Head of caudate nucleus (tissue), 42 donors: Measurements from ENCODE around the gene GTF2H3.
"Not testable (repeated sequence)": the region's sequence is repeated elsewhere in the genome, so short reads cannot be mapped to it uniquely, and the experiment has no call there.

ENCODE experiments used
- DNase-seq, 42 donors: peaks; one replicate each; pipeline versions ENCODE4 v3.0.0 to v3.0.0-alpha.2; 2020 to 2021; ENCODE audit warnings: mixed read lengths in 7 of 42
- intact Hi-C: fragments of 100-400 bp; cut with DNase I; formaldehyde crosslinking; loops from one replicate; pipeline ENCODE4 v1.15.0; 2022

The GTF2H3 gene

GRCh38 chr12:123633379-123634141 is at the start of gene GTF2H3, which contains the start of gene EIF2B1:
TSS of gene GTF2H3 (plus strand) at chr12:123633829. CDS start at chr12:123633860, 31 bp downstream.
TSS of gene EIF2B1 (minus strand) at chr12:123633686. CDS start at chr12:123633557, 129 bp downstream.
- peak; percentile 89 to 99 (median 97) for DNase-seq
- intact Hi-C loops = loop anchor here (2.0 to 5.0 kb wide), 2 partner anchors 51 to 79 kb away; partner anchors contain the start of genes ATP6V0A2 and TMED2

- DNase-seq = no peak
- intact Hi-C loops = no loop called here
Measured at GRCh38 chr12:123591702-123592481, 41.7 kb upstream of the GTF2H3 start.

GRCh38 chr12:123595729-123596128 is 37.9 kb upstream of the GTF2H3 start:
- intact Hi-C loops = no loop called here
- DNase-seq = no peak

- intact Hi-C loops = no loop called here
- no peak for DNase-seq
Measured at GRCh38 chr12:123597100-123597499, 36.5 kb upstream of the GTF2H3 start.

- intact Hi-C loops = no loop called here
- no peak for DNase-seq
Measured at GRCh38 chr12:123598522-123598921, 35.1 kb upstream of the GTF2H3 start.

GRCh38 chr12:123599310-123599709 is 34.3 kb upstream of the GTF2H3 start:
- no peak for DNase-seq
- intact Hi-C loops = no loop called here

GRCh38 chr12:123599721-123600120 is 33.9 kb upstream of the GTF2H3 start:
- intact Hi-C loops = no loop called here
- DNase-seq = no peak

GRCh38 chr12:123601602-123602489 is 31.8 kb upstream of the GTF2H3 start, which contains the start of gene DDX55:
TSS of gene DDX55 (plus strand) at chr12:123602099. CDS start at chr12:123602149, 50 bp downstream.
- DNase-seq = peak; percentile 51 to 95 (median 88)
- intact Hi-C loops = no loop called here

GRCh38 chr12:123602651-123603195 is 30.9 kb upstream of the GTF2H3 start:
- DNase-seq = peak in 18 of 42 donors; percentile 8 to 47 (median 27)
- intact Hi-C loops = no loop called here

GRCh38 chr12:123603495-123603894 is 30.1 kb upstream of the GTF2H3 start:
- intact Hi-C loops, DNase-seq: not testable (repeated sequence)

- intact Hi-C loops = no loop called here
- DNase-seq = no peak
Measured at GRCh38 chr12:123607756-123608155, 25.9 kb upstream of the GTF2H3 start.

GRCh38 chr12:123608182-123608581 is 25.4 kb upstream of the GTF2H3 start:
- intact Hi-C loops = no loop called here
- DNase-seq = no peak

GRCh38 chr12:123614110-123614509 is 19.5 kb upstream of the GTF2H3 start:
- intact Hi-C loops = no loop called here
- no peak for DNase-seq

- intact Hi-C loops = no loop called here
- DNase-seq = no peak
Measured at GRCh38 chr12:123614531-123614930, 19.1 kb upstream of the GTF2H3 start.

- intact Hi-C loops = no loop called here
- no peak for DNase-seq
Measured at GRCh38 chr12:123617144-123617543, 16.5 kb upstream of the GTF2H3 start.

GRCh38 chr12:123617580-123617979 is 16.0 kb upstream of the GTF2H3 start:
- no peak for DNase-seq
- intact Hi-C loops = no loop called here

GRCh38 chr12:123621101-123621500 is 12.5 kb upstream of the GTF2H3 start:
- DNase-seq = no peak
- intact Hi-C loops = no loop called here

- intact Hi-C loops = no loop called here
- no peak for DNase-seq
Measured at GRCh38 chr12:123621619-123622530, 11.8 kb upstream of the GTF2H3 start.
